WTC11 (cell line): ENCODE data around the gene ERGIC3. TPM values are rescaled to one million over a fixed set of nuclear protein-coding genes. Genes with fewer than 3 reads are reported as not detected.

ENCODE experiments used
- ATAC-seq: fragments of 200-7000 bp; cut with Tn5 transposase; 2 replicates; pipeline ENCODE4 v1.10.0; 2021; ENCODE audit warnings: mild to moderate bottlenecking, moderate library complexity
- CTCF ChIA-PET: fragments of 300-600 bp; sonication (Branson Sonifier 250); formaldehyde crosslinking; loops from one replicate; lab custom pipeline; 2021; ENCODE audit warnings: antibody characterized with exemption; lab: Charles Lee
- POLR2A ChIA-PET: fragments of 350-600 bp; sonication (Branson Sonifier 250); formaldehyde crosslinking; loops from one replicate; lab custom pipeline; 2021; ENCODE audit warnings: antibody characterized with exemption; lab: Charles Lee
- DNase-seq: peaks from one replicate; pipeline ENCODE4 v3.0.0; 2021; ENCODE audit warnings: low spot score
- H3K27ac Mint-ChIP-seq: 2 replicates; pipeline ENCODE4 v1.8.0; 2021; ENCODE audit warnings: mixed read lengths
- H3K27me3 Mint-ChIP-seq: 2 replicates; pipeline ENCODE4 v1.8.0; 2021; ENCODE audit warnings: low read depth, mild to moderate bottlenecking, moderate library complexity, mixed read lengths
- H3K36me3 Mint-ChIP-seq: 2 replicates; pipeline ENCODE4 v1.8.0; 2021; ENCODE audit warnings: mixed read lengths
- H3K4me1 Mint-ChIP-seq: 2 replicates; pipeline ENCODE4 v1.8.0; 2022; ENCODE audit warnings: mixed read lengths
- H3K4me3 Mint-ChIP-seq: 2 replicates; pipeline ENCODE4 v1.8.0; 2021; ENCODE audit warnings: mild to moderate bottlenecking, moderate library complexity, mixed read lengths
- H3K9me3 Mint-ChIP-seq: 2 replicates; pipeline ENCODE4 v1.8.0; 2021; ENCODE audit warnings: mixed read lengths
- ATF2 ChIP-seq: sonication (generic); formaldehyde crosslinking; IDR thresholded peaks from 2 replicates; pipeline ENCODE4 v1.8.1; 2022; ENCODE audit warnings: low read depth, missing genetic modification reagents, borderline replicate concordance
- CREM ChIP-seq: sonication (generic); formaldehyde crosslinking; IDR thresholded peaks from 2 replicates; pipeline ENCODE4 v1.8.1; 2022; ENCODE audit warnings: mild to moderate bottlenecking, missing genetic modification reagents, moderate library complexity
- EMX1 ChIP-seq: fragments of 250-450 bp; sonication (Bioruptor Pico); IDR thresholded peaks from 2 replicates; pipeline ENCODE4 v1.8.0; 2021; ENCODE audit warnings: mild to moderate bottlenecking
- ESRRA ChIP-seq: sonication (generic); formaldehyde crosslinking; IDR thresholded peaks from 2 replicates; pipeline ENCODE4 v1.8.1; 2022; ENCODE audit warnings: mild to moderate bottlenecking, missing genetic modification reagents, borderline replicate concordance
- FOXP4 ChIP-seq: sonication (generic); formaldehyde crosslinking; IDR thresholded peaks from 2 replicates; pipeline ENCODE4 v1.8.0; 2022; ENCODE audit warnings: mild to moderate bottlenecking, missing genetic modification reagents
- GTF2I ChIP-seq: fragments of 250-450 bp; sonication (Bioruptor Pico); conservative IDR thresholded peaks from 2 replicates; pipeline ENCODE4 v1.4.0; 2021; ENCODE audit warnings: mild to moderate bottlenecking
- HMGXB4 ChIP-seq: sonication (generic); formaldehyde crosslinking; IDR thresholded peaks from 2 replicates; pipeline ENCODE4 v1.8.1; 2023; ENCODE audit warnings: mild to moderate bottlenecking, moderate library complexity, missing genetic modification reagents
- MAX ChIP-seq: sonication (generic); formaldehyde crosslinking; IDR thresholded peaks from 2 replicates; pipeline ENCODE4 v1.8.0; 2022; ENCODE audit warnings: mild to moderate bottlenecking, missing genetic modification reagents
- MXD4 ChIP-seq: fragments of 250-450 bp; sonication (Bioruptor Pico); IDR thresholded peaks from 2 replicates; pipeline ENCODE4 v1.8.0; 2021; ENCODE audit warnings: mild to moderate bottlenecking, moderate library complexity, borderline replicate concordance
- NR1H2 ChIP-seq: sonication (generic); formaldehyde crosslinking; IDR thresholded peaks from 2 replicates; pipeline ENCODE4 v1.9.0; 2021; ENCODE audit warnings: mild to moderate bottlenecking, moderate library complexity, missing genetic modification reagents
- NR2C2 ChIP-seq: sonication (generic); formaldehyde crosslinking; IDR thresholded peaks from 2 replicates; pipeline ENCODE4 v1.8.0; 2022; ENCODE audit warnings: mild to moderate bottlenecking, missing genetic modification reagents
- SP1 ChIP-seq: sonication (generic); formaldehyde crosslinking; conservative IDR thresholded peaks from 2 replicates; pipeline ENCODE4 v1.8.1; 2022; ENCODE audit warnings: missing genetic modification reagents
- STAT6 ChIP-seq: sonication (generic); formaldehyde crosslinking; conservative IDR thresholded peaks from 2 replicates; pipeline ENCODE4 v1.8.1; 2023; ENCODE audit warnings: mild to moderate bottlenecking, low read depth, missing genetic modification reagents, moderate library complexity
- TCF7 ChIP-seq: sonication (generic); formaldehyde crosslinking; IDR thresholded peaks from 2 replicates; pipeline ENCODE4 v1.8.0; 2022; ENCODE audit warnings: mild to moderate bottlenecking, low read depth, missing genetic modification reagents, moderate library complexity
- USF1 ChIP-seq: sonication (generic); formaldehyde crosslinking; IDR thresholded peaks from 2 replicates; pipeline ENCODE4 v1.8.0; 2022; ENCODE audit warnings: mild to moderate bottlenecking, missing genetic modification reagents
- USF2 ChIP-seq: sonication (generic); formaldehyde crosslinking; IDR thresholded peaks from 2 replicates; pipeline ENCODE4 v1.8.1; 2023; ENCODE audit warnings: mild to moderate bottlenecking, missing genetic modification reagents, moderate library complexity
- ZNF138 ChIP-seq: sonication (generic); formaldehyde crosslinking; conservative IDR thresholded peaks from 2 replicates; pipeline ENCODE4 v1.8.1; 2022; ENCODE audit warnings: mild to moderate bottlenecking, moderate library complexity, missing genetic modification reagents
- ZNF281 ChIP-seq: sonication (generic); formaldehyde crosslinking; IDR thresholded peaks from 2 replicates; pipeline ENCODE4 v1.8.0; 2023; ENCODE audit warnings: mild to moderate bottlenecking, missing genetic modification reagents
- ZNF425 ChIP-seq: fragments of 250-450 bp; sonication (Bioruptor Pico); conservative IDR thresholded peaks from 2 replicates; pipeline ENCODE4 v1.9.0; 2021; ENCODE audit warnings: mild to moderate bottlenecking
- ZNF671 ChIP-seq: fragments of 250-450 bp; sonication (Bioruptor Pico); IDR thresholded peaks from 2 replicates; pipeline ENCODE4 v1.8.0; 2021; ENCODE audit warnings: mild to moderate bottlenecking
- total RNA-seq: library from RNA; stranded (reverse); gene quantifications from 3 replicates; pipeline ENCODE4 v1.2.3, GENCODE V29; 2021

The ERGIC3 gene
- total RNA-seq, 1 experiment from 2014 or later, result 168 TPM

- POLR2A ChIA-PET, result no interaction called here
- no peak for ATAC-seq
- Mint-ChIP-seq H3K4me1 (no peaks in the 10 kb centered on the region), H3K36me3 (peaks cover 72% of the 10 kb centered on the region), H3K27ac (no peak overlapping the region), H3K9me3 (no peaks in the 10 kb centered on the region), H3K4me3 (no peak overlapping the region), H3K27me3 (no peaks in the 10 kb centered on the region)
- DNase-seq, result no peak
- TF ChIP-seq TCF7 (CRISPR knock-in tag) (no peak), ZNF138 (CRISPR knock-in tag) (no peak), NR1H2 (CRISPR knock-in tag) (no peak), GTF2I (CRISPR knock-in tag) (no peak), USF2 (CRISPR knock-in tag) (no peak), MAX (no peak), STAT6 (CRISPR knock-in tag) (no peak), EMX1 (CRISPR knock-in tag) (no peak), ZNF281 (CRISPR knock-in tag) (no peak), ZNF671 (CRISPR knock-in tag) (no peak), MXD4 (CRISPR knock-in tag) (no peak), ZNF425 (CRISPR knock-in tag) (no peak), ESRRA (CRISPR knock-in tag) (no peak), ATF2 (no peak), HMGXB4 (CRISPR knock-in tag) (no peak), FOXP4 (CRISPR knock-in tag) (no peak), USF1 (CRISPR knock-in tag) (no peak), CREM (CRISPR knock-in tag) (no peak), NR2C2 (no peak), SP1 (CRISPR knock-in tag) (no peak)
- CTCF ChIA-PET, result interaction anchor here (0.8 kb wide), 1 partner anchor 52 kb away, joined by 3 read pairs; no protein-coding TSS in a partner anchor
Observed at GRCh38 chr20:35499271-35499670, 42.6 kb upstream of the ERGIC3 start.
